Upper lobe of left lung (tissue), 6 donors: ENCODE results near the gene SNAPC4. TPM values are rescaled to one million over a fixed set of nuclear protein-coding genes. Genes with fewer than 3 reads are reported as not detected.

Source experiments
- ATAC-seq, 2 donors: fragments of 200-7000 bp; cut with Tn5 transposase; one replicate each; pipeline ENCODE4 v1.9.1; 2022; ENCODE audit warnings: mild to moderate bottlenecking in 2 of 2, moderate library complexity in 2 of 2; ENCODE audit not compliant: low FRiP score in 2 of 2
- DNase-seq, 2 donors: peaks; one replicate each; pipeline ENCODE4 v3.0.0-alpha.2; 2019 to 2020
- H3K27ac ChIP-seq, 4 donors: fragments of 200-600 bp; sonication (generic); one replicate each; pipeline ENCODE4 v1.5.1; 2016 to 2019
- H3K27me3 ChIP-seq, 4 donors: fragments of 200-600 bp; sonication (generic); one replicate each; pipeline ENCODE4 v1.5.1; 2017 to 2019
- H3K36me3 ChIP-seq, 4 donors: fragments of 200-600 bp; sonication (generic); one replicate each; pipeline ENCODE4 v1.5.1; 2016 to 2019
- H3K4me1 ChIP-seq, 4 donors: fragments of 200-600 bp; sonication (generic); one replicate each; pipeline ENCODE4 v1.5.1; 2018 to 2019
- H3K4me3 ChIP-seq, 4 donors: fragments of 200-600 bp; sonication (generic); one replicate each; pipeline ENCODE4 v1.5.1; 2017 to 2019; ENCODE audit warnings: mild to moderate bottlenecking in 2 of 4, moderate library complexity in 1 of 4
- H3K9me3 ChIP-seq, 4 donors: fragments of 200-600 bp; sonication (generic); one replicate each; pipeline ENCODE4 v1.5.1; 2018 to 2019
- EP300 ChIP-seq, 4 donors: sonication (generic); formaldehyde crosslinking; IDR thresholded peaks; one replicate each; pipeline ENCODE4 v1.5.1; 2017; ENCODE audit warnings: antibody characterized with exemption in 4 of 4, control low read depth in 2 of 4
- POLR2A ChIP-seq, 4 donors: fragments of 450-650 bp; IDR thresholded peaks; one replicate each; pipeline ENCODE4 v1.5.1; 2016 to 2017; ENCODE audit warnings: antibody characterized with exemption in 4 of 4, mild to moderate bottlenecking in 2 of 4
- POLR2AphosphoS5 ChIP-seq, 2 donors: sonication (generic); formaldehyde crosslinking; IDR thresholded peaks; one replicate each; pipeline ENCODE4 v1.5.1; 2017; ENCODE audit warnings: antibody characterized with exemption in 2 of 2
- WGBS, 2 donors: methylation state at CpG; one replicate each; pipeline ENCODE4 v1.1.5; 2017 to 2018; 5-methylcytosine and 5-hydroxymethylcytosine counted together
- total RNA-seq, 6 donors: library from RNA; depleted of rRNA in 4 of 6; stranded (reverse); fragments of >200 nt in 4 of 6; gene quantifications; one replicate each; pipeline versions ENCODE4 v1.1.0 to v1.2.1, GENCODE V29; 2016 to 2021
- TF ChIP-seq, protein P1 (sequence below), 6 experiments: fragments of 450-650 bp in 4 of 6; fragments of 200-600 bp in 2 of 6; sonication (generic) in 2 of 6; IDR thresholded peaks; one replicate each; pipeline ENCODE4 v1.5.1; 2016 to 2019; ENCODE audit warnings: antibody characterized with exemption in 6 of 6
- donor health status: DM: no; HTN: no; CAD: no; lungs with moderate emphysema.
- donor health status: DM: no; HTN: yes; CAD: no; lungs with severe emphysema.

Gene SNAPC4
- total RNA-seq, 6 donors from 2014 or later = 7.8 to 35.6 (median 13.2) TPM

DNA sequence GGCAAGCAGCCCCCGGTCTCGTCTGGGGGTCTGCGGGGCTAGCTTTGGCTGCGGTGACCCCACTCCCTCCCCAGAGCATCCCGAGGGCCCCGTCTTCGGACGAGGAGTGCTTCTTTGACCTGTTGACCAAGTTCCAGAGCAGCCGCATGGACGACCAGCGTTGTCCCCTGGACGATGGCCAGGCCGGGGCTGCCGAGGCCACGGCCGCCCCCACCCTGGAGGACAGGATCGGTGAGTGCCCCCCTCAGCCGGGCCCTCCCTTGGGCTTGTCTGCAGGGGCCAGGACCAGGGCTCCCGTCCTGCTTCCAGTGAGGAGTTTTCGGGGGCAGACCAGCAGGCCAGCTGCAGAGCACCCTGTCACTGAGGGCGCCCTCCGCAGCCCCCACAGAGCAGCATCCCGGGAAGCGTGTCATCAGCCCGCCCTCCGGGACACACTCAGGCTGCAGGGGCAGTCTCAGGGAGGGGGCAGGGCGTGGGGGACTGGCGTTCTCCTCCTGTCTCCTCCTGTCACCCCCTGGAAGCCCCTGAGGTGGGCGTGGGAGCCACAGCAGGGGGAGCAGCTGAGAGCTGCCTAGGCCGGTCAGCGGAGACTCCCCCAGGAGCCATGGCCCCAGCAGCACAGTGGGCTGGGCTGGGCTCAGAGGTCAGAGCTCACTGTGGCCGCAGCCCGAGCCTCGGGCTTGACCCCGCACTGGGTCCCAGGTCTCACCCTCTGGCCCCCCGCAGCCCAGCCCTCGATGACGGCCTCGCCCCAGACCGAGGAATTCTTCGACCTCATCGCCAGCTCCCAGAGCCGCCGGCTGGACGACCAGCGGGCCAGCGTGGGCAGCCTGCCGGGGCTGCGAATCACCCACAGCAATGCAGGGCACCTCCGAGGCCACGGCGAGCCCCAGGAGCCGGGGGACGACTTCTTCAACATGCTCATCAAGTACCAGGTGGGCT lies 44.1 kb downstream of the SNAPC4 start:
- TF ChIP-seq POLR2AphosphoS5 (IDR thresholded peaks at IDR 0.05) (no peak), EP300 (IDR thresholded peaks at IDR 0.05) (no peak), POLR2A (IDR thresholded peaks at IDR 0.05) (no peak)
- TF ChIP-seq, protein P1, sequence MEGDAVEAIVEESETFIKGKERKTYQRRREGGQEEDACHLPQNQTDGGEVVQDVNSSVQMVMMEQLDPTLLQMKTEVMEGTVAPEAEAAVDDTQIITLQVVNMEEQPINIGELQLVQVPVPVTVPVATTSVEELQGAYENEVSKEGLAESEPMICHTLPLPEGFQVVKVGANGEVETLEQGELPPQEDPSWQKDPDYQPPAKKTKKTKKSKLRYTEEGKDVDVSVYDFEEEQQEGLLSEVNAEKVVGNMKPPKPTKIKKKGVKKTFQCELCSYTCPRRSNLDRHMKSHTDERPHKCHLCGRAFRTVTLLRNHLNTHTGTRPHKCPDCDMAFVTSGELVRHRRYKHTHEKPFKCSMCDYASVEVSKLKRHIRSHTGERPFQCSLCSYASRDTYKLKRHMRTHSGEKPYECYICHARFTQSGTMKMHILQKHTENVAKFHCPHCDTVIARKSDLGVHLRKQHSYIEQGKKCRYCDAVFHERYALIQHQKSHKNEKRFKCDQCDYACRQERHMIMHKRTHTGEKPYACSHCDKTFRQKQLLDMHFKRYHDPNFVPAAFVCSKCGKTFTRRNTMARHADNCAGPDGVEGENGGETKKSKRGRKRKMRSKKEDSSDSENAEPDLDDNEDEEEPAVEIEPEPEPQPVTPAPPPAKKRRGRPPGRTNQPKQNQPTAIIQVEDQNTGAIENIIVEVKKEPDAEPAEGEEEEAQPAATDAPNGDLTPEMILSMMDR (IDR thresholded peaks at IDR 0.05) = no peak
- WGBS, 2 donors = 85 to 95% methylated on average over 15 to 36 of the region's 54 CpGs

DNA sequence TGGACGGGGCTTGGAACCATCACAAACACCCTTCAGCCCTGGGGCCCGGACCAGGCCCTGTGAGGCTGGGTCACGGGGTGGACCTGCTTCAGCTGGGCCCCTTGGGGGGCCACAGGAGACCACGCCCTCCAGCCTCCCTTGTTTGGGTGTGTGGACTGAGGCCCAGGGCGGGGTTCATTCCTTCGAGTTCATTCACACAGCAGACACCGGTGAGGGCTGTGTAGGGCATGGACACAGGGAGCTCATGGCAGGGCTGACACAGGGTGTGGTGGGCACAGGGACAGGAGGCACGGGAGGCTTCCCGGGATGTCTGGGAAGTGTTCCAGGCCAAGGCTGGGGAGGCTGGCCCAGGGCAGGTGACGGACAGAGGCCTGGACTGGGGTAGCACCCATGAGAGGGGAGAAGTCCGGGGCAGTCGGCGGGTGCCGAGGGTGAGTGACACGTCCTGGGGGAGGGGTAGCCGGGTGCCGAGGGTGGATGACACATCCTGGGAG lies 45.3 kb downstream of the SNAPC4 start:
- Histone ChIP-seq H3K27ac (peak overlapping the region in 2 of 4 donors; percentile 6 to 14), H3K9me3 (no peaks in the 10 kb centered on the region), H3K4me3 (no peak overlapping the region), H3K4me1 (peaks cover 4 to 22% (median 7%) of the 10 kb centered on the region in 4 donors), H3K36me3 (peaks cover 0 to 21% (median 7%) of the 10 kb centered on the region in 4 donors), H3K27me3 (no peaks in the 10 kb centered on the region)
- DNase-seq = no peak
- TF ChIP-seq POLR2AphosphoS5 (IDR thresholded peaks at IDR 0.05) (no peak), POLR2A (IDR thresholded peaks at IDR 0.05) (no peak), EP300 (IDR thresholded peaks at IDR 0.05) (no peak)
- TF ChIP-seq, protein P1 (IDR thresholded peaks at IDR 0.05) = no peak
- WGBS, 2 donors = 44 to 57% methylated on average over 6 to 13 of the region's 17 CpGs
- ATAC-seq = peak in 1 of 2 donors; percentile 14

More for the DNA sequence above, 44.1 kb downstream of the SNAPC4 start:
- H3K27ac ChIP-seq = peak overlapping the region in 1 of 4 donors; percentile 6
- H3K36me3 ChIP-seq = peaks cover 0 to 21% (median 7%) of the 10 kb centered on the region in 4 donors
- DNase-seq = no peak
- peaks cover 6 to 22% (median 8%) of the 10 kb centered on the region in 4 donors for H3K4me1 ChIP-seq
- no peaks in the 10 kb centered on the region for H3K9me3 ChIP-seq
- H3K27me3 ChIP-seq = no peaks in the 10 kb centered on the region
- H3K4me3 ChIP-seq = no peak overlapping the region
- no peak for ATAC-seq

DNA sequence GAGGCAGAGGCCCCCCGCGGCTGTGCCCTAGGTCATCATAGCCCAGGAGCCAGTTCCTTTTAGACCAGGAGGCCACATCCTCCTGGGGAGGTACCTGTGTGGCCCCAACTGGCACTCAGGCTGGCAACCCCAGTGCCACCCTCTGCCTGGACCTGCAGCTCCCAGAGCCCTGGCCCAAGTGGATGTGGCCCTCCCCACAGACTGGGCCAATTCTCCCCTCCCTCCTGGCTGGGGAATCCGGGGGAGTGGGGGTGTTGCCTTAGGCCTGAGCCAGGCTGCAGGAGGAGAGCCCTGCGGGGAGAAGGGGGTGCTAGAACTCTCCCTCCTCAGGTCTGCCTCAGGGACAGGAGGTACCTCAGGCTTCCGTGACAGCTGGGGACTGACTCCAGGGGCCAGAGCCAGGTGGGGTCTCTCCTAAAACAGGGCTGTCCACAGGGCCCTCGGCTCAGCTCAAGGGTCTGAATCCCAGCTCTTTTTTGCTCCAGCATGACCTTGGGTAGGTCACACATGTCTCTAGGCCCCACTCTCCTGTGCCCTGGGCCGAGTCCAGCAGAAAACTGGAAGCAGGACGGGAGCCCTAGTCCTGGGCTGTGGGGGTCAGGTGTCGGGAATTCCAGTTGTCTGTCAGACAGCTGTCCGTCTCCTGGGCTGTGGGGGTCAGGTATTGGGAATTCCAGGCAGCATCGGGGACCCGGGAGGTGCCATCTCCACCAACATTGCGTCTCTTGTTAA lies 46.0 kb downstream of the SNAPC4 start:
- 66 to 77% methylated on average over 7 to 13 of the region's 13 CpGs for WGBS, 2 donors
- H3K27ac ChIP-seq = peak overlapping the region in 2 of 4 donors; percentile 6 to 14
- DNase-seq = no peak
- H3K4me3 ChIP-seq = no peak overlapping the region
- no peak for ATAC-seq
- H3K9me3 ChIP-seq = no peaks in the 10 kb centered on the region
- TF ChIP-seq POLR2A (IDR thresholded peaks at IDR 0.05) = no peak
- TF ChIP-seq, protein P1 (IDR thresholded peaks at IDR 0.05) = no peak
- TF ChIP-seq POLR2AphosphoS5 (IDR thresholded peaks at IDR 0.05) = no peak
- TF ChIP-seq EP300 (IDR thresholded peaks at IDR 0.05) = no peak
- H3K4me1 ChIP-seq = peaks cover 4 to 22% (median 7%) of the 10 kb centered on the region in 4 donors
- peaks cover 0 to 21% (median 9%) of the 10 kb centered on the region in 4 donors for H3K36me3 ChIP-seq
- H3K27me3 ChIP-seq = no peaks in the 10 kb centered on the region

GRCh38 chr9:136353088-136353487 lies 46.9 kb downstream of the SNAPC4 start:
- DNase-seq (no peak), ATAC-seq (no peak)
- TF ChIP-seq POLR2AphosphoS5 (IDR thresholded peaks at IDR 0.05) = no peak
- no peak for TF ChIP-seq POLR2A (IDR thresholded peaks at IDR 0.05)
- TF ChIP-seq, protein P1 (IDR thresholded peaks at IDR 0.05) = no peak
- TF ChIP-seq EP300 (IDR thresholded peaks at IDR 0.05) = no peak
- H3K4me3 ChIP-seq = no peak overlapping the region
- no peak overlapping the region for H3K27ac ChIP-seq
- 79% methylated on average over 3 to 7 of the region's 11 CpGs for WGBS, 2 donors
- peaks cover 0 to 21% (median 10%) of the 10 kb centered on the region in 4 donors for H3K36me3 ChIP-seq
- H3K4me1 ChIP-seq = peaks cover 4 to 22% (median 7%) of the 10 kb centered on the region in 4 donors
- H3K27me3 ChIP-seq = no peaks in the 10 kb centered on the region
- H3K9me3 ChIP-seq = no peaks in the 10 kb centered on the region
